ENCODE measurements around the gene SORCS2.

- TF ChIP-seq CTCF (IDR thresholded peaks at IDR 0.05; ENCODE audit: borderline replicate concordance, extremely low read depth, low read length, poor library complexity, severe bottlenecking), result no peak
- TF ChIP-seq EZH2 (IDR thresholded peaks at IDR 0.05; ENCODE audit: borderline replicate concordance, low read depth, low read length, severe bottlenecking), result no peak
These were observed 512.3 kb downstream of the SORCS2 start for GRCh38 chr4:7704625-7705024.
